ENCODE measurements around the gene MOB4.
"Not testable (repeated sequence)": the region's sequence is repeated elsewhere in the genome, so short reads cannot be mapped to it uniquely, and the experiment has no call there.

The MOB4 gene

GRCh38 chr2:197560146-197560665 is 44.3 kb downstream of the MOB4 start:
- Histone ChIP-seq H3K4me3 (ENCODE audit: low read depth, low read length) (no peak overlapping the region), H3K27me3 (replicated peaks) (no peaks in the 10 kb centered on the region), H3K36me3 (replicated peaks) (peaks cover 10% of the 10 kb centered on the region), H3K27ac (no peak overlapping the region)
- TF ChIP-seq, protein P1, sequence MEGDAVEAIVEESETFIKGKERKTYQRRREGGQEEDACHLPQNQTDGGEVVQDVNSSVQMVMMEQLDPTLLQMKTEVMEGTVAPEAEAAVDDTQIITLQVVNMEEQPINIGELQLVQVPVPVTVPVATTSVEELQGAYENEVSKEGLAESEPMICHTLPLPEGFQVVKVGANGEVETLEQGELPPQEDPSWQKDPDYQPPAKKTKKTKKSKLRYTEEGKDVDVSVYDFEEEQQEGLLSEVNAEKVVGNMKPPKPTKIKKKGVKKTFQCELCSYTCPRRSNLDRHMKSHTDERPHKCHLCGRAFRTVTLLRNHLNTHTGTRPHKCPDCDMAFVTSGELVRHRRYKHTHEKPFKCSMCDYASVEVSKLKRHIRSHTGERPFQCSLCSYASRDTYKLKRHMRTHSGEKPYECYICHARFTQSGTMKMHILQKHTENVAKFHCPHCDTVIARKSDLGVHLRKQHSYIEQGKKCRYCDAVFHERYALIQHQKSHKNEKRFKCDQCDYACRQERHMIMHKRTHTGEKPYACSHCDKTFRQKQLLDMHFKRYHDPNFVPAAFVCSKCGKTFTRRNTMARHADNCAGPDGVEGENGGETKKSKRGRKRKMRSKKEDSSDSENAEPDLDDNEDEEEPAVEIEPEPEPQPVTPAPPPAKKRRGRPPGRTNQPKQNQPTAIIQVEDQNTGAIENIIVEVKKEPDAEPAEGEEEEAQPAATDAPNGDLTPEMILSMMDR (IDR thresholded peaks at IDR 0.05; ENCODE audit: low read depth, low read length, missing control alignments), result no peak
- no peak for DNase-seq
- in situ Hi-C loops (cut with HindIII; ENCODE audit: low pct_ligation_motif_present, low sequenced_read_pairs), result no loop called here

- TF ChIP-seq, protein P1 (IDR thresholded peaks at IDR 0.05; ENCODE audit: low read depth, low read length, missing control alignments), result no peak
- peaks cover 4% of the 10 kb centered on the region for H3K36me3 ChIP-seq (replicated peaks)
- peak; percentile 15 for DNase-seq
- no peak overlapping the region for H3K4me3 ChIP-seq (ENCODE audit: low read depth, low read length)
- no peaks in the 10 kb centered on the region for H3K27me3 ChIP-seq (replicated peaks)
- H3K27ac ChIP-seq, result no peak overlapping the region
- in situ Hi-C loops (cut with HindIII; ENCODE audit: low pct_ligation_motif_present, low sequenced_read_pairs), result no loop called here
Measured at GRCh38 chr2:197571627-197572271, 55.9 kb downstream of the MOB4 start.

- in situ Hi-C loops (cut with HindIII; ENCODE audit: low pct_ligation_motif_present, low sequenced_read_pairs), result no loop called here
- no peak overlapping the region for H3K27ac ChIP-seq
- TF ChIP-seq, protein P1 (IDR thresholded peaks at IDR 0.05; ENCODE audit: low read depth, low read length, missing control alignments), result no peak
Measured at GRCh38 chr2:197573608-197574007, 57.7 kb downstream of the MOB4 start.

DNA sequence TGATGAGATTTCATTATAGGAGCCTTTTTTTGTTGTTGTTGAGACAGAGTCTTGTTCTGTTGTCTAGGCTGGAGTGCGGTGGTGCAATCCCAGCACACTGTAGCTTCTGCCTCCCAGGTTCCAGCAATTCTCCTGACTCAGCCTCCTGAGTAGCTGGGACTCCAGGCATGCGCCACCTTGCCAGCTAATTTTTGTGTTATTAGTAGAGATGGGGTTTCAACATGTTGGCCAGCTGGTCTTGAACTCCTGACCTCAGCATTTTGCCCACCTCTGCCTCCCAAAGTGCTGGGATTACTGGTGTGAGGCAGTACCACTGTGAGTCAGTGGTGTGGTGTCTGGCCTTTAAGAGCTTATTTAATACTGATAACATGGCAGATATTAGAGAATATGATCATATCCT is 60.1 kb downstream of the MOB4 start:
- Histone ChIP-seq H3K27ac (peak overlapping the region; percentile 82), H3K4me3 (ENCODE audit: low read depth, low read length) (no peak overlapping the region), H3K27me3 (replicated peaks) (no peaks in the 10 kb centered on the region), H3K36me3 (replicated peaks) (peaks cover 4% of the 10 kb centered on the region)
- in situ Hi-C loops (cut with HindIII; ENCODE audit: low pct_ligation_motif_present, low sequenced_read_pairs), result no loop called here
- DNase-seq, result peak; percentile 76
- TF ChIP-seq, protein P1 (IDR thresholded peaks at IDR 0.05; ENCODE audit: low read depth, low read length, missing control alignments), result no peak

More at GRCh38 chr2:197573608-197574007, 57.7 kb downstream of the MOB4 start:
- Histone ChIP-seq H3K27me3 (replicated peaks) (no peaks in the 10 kb centered on the region), H3K36me3 (replicated peaks) (peaks cover 4% of the 10 kb centered on the region), H3K4me3 (ENCODE audit: low read depth, low read length) (no peak overlapping the region)
- DNase-seq, result no peak

- Histone ChIP-seq H3K36me3 (replicated peaks) (peaks cover 4% of the 10 kb centered on the region), H3K27me3 (replicated peaks) (no peaks in the 10 kb centered on the region), H3K4me3 (ENCODE audit: low read depth, low read length) (no peak overlapping the region), H3K27ac (peak overlapping the region; percentile 82)
- peak; percentile 57 for DNase-seq
- TF ChIP-seq, protein P1 (IDR thresholded peaks at IDR 0.05; ENCODE audit: low read depth, low read length, missing control alignments), result no peak
- in situ Hi-C loops (cut with HindIII; ENCODE audit: low pct_ligation_motif_present, low sequenced_read_pairs), result no loop called here
Measured at GRCh38 chr2:197576631-197577030, 60.8 kb downstream of the MOB4 start.

- Histone ChIP-seq H3K4me3 (ENCODE audit: low read depth, low read length) (no peak overlapping the region), H3K27ac (no peak overlapping the region), H3K36me3 (replicated peaks) (peaks cover 1% of the 10 kb centered on the region), H3K27me3 (replicated peaks) (no peaks in the 10 kb centered on the region)
- no peak for DNase-seq
- TF ChIP-seq, protein P1 (IDR thresholded peaks at IDR 0.05; ENCODE audit: low read depth, low read length, missing control alignments), result no peak
- in situ Hi-C loops (cut with HindIII; ENCODE audit: low pct_ligation_motif_present, low sequenced_read_pairs), result no loop called here
Measured at GRCh38 chr2:197577446-197577845, 61.6 kb downstream of the MOB4 start.

GRCh38 chr2:197578294-197578693 is 62.4 kb downstream of the MOB4 start:
- H3K27ac ChIP-seq; DNase-seq; in situ Hi-C loops (cut with HindIII; ENCODE audit: low pct_ligation_motif_present, low sequenced_read_pairs); H3K27me3 ChIP-seq (replicated peaks); H3K4me3 ChIP-seq (ENCODE audit: low read depth, low read length); H3K36me3 ChIP-seq (replicated peaks): not testable (repeated sequence)

- H3K27me3 ChIP-seq (replicated peaks); H3K4me3 ChIP-seq (ENCODE audit: low read depth, low read length); H3K36me3 ChIP-seq (replicated peaks); in situ Hi-C loops (cut with HindIII; ENCODE audit: low pct_ligation_motif_present, low sequenced_read_pairs); H3K27ac ChIP-seq; DNase-seq: not testable (repeated sequence)
Measured at GRCh38 chr2:197580166-197580565, 64.3 kb downstream of the MOB4 start.

Measured in brain microvascular endothelial cell (primary cell).